PC-9 (cell line): ENCODE data around the gene XXYLT1. TPM values are rescaled to one million over a fixed set of nuclear protein-coding genes. Genes with fewer than 3 reads are reported as not detected.

Experiments
- BruUV-seq: library from RNA; stranded (reverse); fragments of 400-500 nt; replicated peaks from 2 replicates; lab custom pipeline; 2021; lab: Mats Ljungman, UMichigan
- CTCF ChIA-PET: fragments of 300-600 bp; sonication (Branson Sonifier 250); formaldehyde crosslinking; loops from one replicate; lab custom pipeline; 2022; ENCODE audit warnings: antibody characterized with exemption; lab: Charles Lee
- POLR2A ChIA-PET: fragments of 300-600 bp; sonication (Branson Sonifier 250); formaldehyde crosslinking; loops from one replicate; lab custom pipeline; 2022; ENCODE audit warnings: antibody characterized with exemption; ENCODE audit not compliant: unreplicated experiment; lab: Charles Lee
- DNase-seq, 2 experiments: peaks; one replicate each; pipeline versions ENCODE4 v3.0.0 to v3.0.0-alpha.2; 2015 to 2022; ENCODE audit warnings: mixed read lengths in 1 of 2
- H2AFZ ChIP-seq: fragments of 200-600 bp; sonication (generic); 2 replicates; pipeline ENCODE4 v1.8.1; 2017; ENCODE audit warnings: antibody characterized with exemption
- H3F3A ChIP-seq: fragments of 200-600 bp; sonication (generic); 2 replicates; pipeline ENCODE4 v1.8.1; 2017; ENCODE audit warnings: antibody characterized with exemption, mild to moderate bottlenecking, low read depth; ENCODE audit not compliant: insufficient read depth
- H3K27ac ChIP-seq: fragments of 200-600 bp; sonication (generic); 2 replicates; pipeline ENCODE4 v1.6.1; 2016; ENCODE audit warnings: mixed run types
- H3K27me3 ChIP-seq: fragments of 200-600 bp; sonication (generic); 2 replicates; pipeline ENCODE4 v1.6.1; 2016; ENCODE audit warnings: low read depth, mixed run types; ENCODE audit not compliant: insufficient read depth
- H3K36me3 ChIP-seq: fragments of 200-600 bp; sonication (generic); 2 replicates; pipeline ENCODE4 v1.6.1; 2016; ENCODE audit warnings: low read depth, mixed run types
- H3K4me1 ChIP-seq: fragments of 200-600 bp; sonication (generic); replicated peaks from 2 replicates; pipeline ENCODE4 v1.6.1; 2016; ENCODE audit warnings: mixed run types; ENCODE audit not compliant: insufficient read depth
- H3K4me2 ChIP-seq: fragments of 200-600 bp; sonication (generic); 2 replicates; pipeline ENCODE4 v1.6.1; 2017; ENCODE audit warnings: mixed run types
- H3K4me3 ChIP-seq: fragments of 200-600 bp; sonication (generic); 2 replicates; pipeline ENCODE4 v1.6.1; 2016; ENCODE audit warnings: mixed run types
- H3K79me2 ChIP-seq: fragments of 200-600 bp; sonication (generic); 2 replicates; pipeline ENCODE4 v1.6.1; 2017; ENCODE audit warnings: low read depth, mixed run types
- H3K9me2 ChIP-seq: fragments of 200-600 bp; sonication (generic); 2 replicates; pipeline ENCODE4 v1.8.1; 2017; ENCODE audit warnings: mild to moderate bottlenecking; ENCODE audit not compliant: insufficient read depth
- H3K9me3 ChIP-seq: fragments of 200-600 bp; sonication (generic); 2 replicates; pipeline ENCODE4 v1.8.1; 2016; ENCODE audit warnings: low read depth; ENCODE audit not compliant: insufficient read depth
- H4K20me1 ChIP-seq: fragments of 200-600 bp; sonication (generic); 2 replicates; pipeline ENCODE4 v1.8.1; 2017; ENCODE audit not compliant: insufficient read depth
- CTCF ChIP-seq: fragments of 200-600 bp; sonication (generic); conservative IDR thresholded peaks from 2 replicates; pipeline ENCODE4 v1.6.1; 2017; ENCODE audit warnings: mixed run types, antibody characterized with exemption, mild to moderate bottlenecking, moderate library complexity
- EZH2 ChIP-seq: fragments of 200-600 bp; sonication (generic); IDR thresholded peaks from 2 replicates; pipeline ENCODE4 v1.8.0; 2017; ENCODE audit warnings: antibody characterized with exemption, low read depth
- intact Hi-C: fragments of 100-400 bp; cut with micrococcal nuclease; formaldehyde crosslinking; loops from one replicate; pipeline ENCODE4 v1.10.0; 2022; ENCODE audit not compliant: unreplicated experiment
- total RNA-seq: library from RNA; stranded (reverse); gene quantifications from 2 replicates; pipeline ENCODE4 v1.2.3, GENCODE V29; 2021

Gene XXYLT1
- total RNA-seq, 1 experiment from 2014 or later = 13.3 TPM

- intact Hi-C loops = loop anchor here (10.0 kb wide), 1 partner anchor 927 kb away; no protein-coding TSS in a partner anchor
- ChIA-PET CTCF (no interaction called here), POLR2A (interaction anchor here (0.6 to 0.7 kb wide), 2 partner anchors 9 to 579 kb away, joined by 3 to 4 read pairs; no protein-coding TSS in a partner anchor)
- H3K9me2 ChIP-seq = no peaks in the 10 kb centered on the region
- H3K36me3 ChIP-seq = no peaks in the 10 kb centered on the region
- H3K79me2 ChIP-seq = 0 out of 2 replicates have a peak, but pooled peaks cover 12% of the 10 kb centered on the region
- no peaks in the 10 kb centered on the region for H3K9me3 ChIP-seq
- no peaks in the 10 kb centered on the region for H4K20me1 ChIP-seq
- DNase-seq = peak in 1 of 2 experiments; percentile 22
- no peak overlapping the region for H3K4me3 ChIP-seq
- H3K4me2 ChIP-seq = no peak overlapping the region
- no peaks in the 10 kb centered on the region for H3K27me3 ChIP-seq
- no TSS peak for BruUV-seq
- no peak overlapping the region for H2AFZ ChIP-seq
- TF ChIP-seq CTCF (no peak), EZH2 (no peak)
- peaks cover 5% of the 10 kb centered on the region; the same call in 1 of the 2 replicates for H3F3A ChIP-seq
- H3K27ac ChIP-seq = no peak overlapping the region
- peaks cover 13% of the 10 kb centered on the region for H3K4me1 ChIP-seq
These were observed 9.0 kb downstream of the XXYLT1 start for GRCh38 chr3:195261925-195262324.

GRCh38 chr3:195260280-195260905 lies 10.6 kb downstream of the XXYLT1 start:
- Histone ChIP-seq H3K27me3 (no peaks in the 10 kb centered on the region), H3F3A (peaks cover 5% of the 10 kb centered on the region; the same call in 1 of the 2 replicates), H2AFZ (peak overlapping the region; percentile 83), H3K9me2 (no peaks in the 10 kb centered on the region), H3K79me2 (0 out of 2 replicates have a peak, but pooled peaks cover 12% of the 10 kb centered on the region), H3K36me3 (no peaks in the 10 kb centered on the region), H3K27ac (no peak overlapping the region), H4K20me1 (no peaks in the 10 kb centered on the region), H3K4me1 (peaks cover 13% of the 10 kb centered on the region), H3K9me3 (no peaks in the 10 kb centered on the region), H3K4me2 (peak overlapping the region; percentile 86), H3K4me3 (peak overlapping the region; percentile 70)
- ChIA-PET POLR2A (interaction anchor here (0.6 to 0.7 kb wide), 3 partner anchors 142 to 864 kb away, joined by 4 to 6 read pairs (median 5); no protein-coding TSS in a partner anchor), CTCF (interaction anchor here (0.6 to 1.3 kb wide), 4 partner anchors 9 to 588 kb away, joined by 3 to 8 read pairs (median 6); partner anchors contain the start of gene LSG1)
- intact Hi-C loops = loop anchor here (1.0 to 10.0 kb wide), 7 partner anchors 142 to 926 kb away; no protein-coding TSS in a partner anchor
- BruUV-seq = no TSS peak
- TF ChIP-seq CTCF (no peak; the same call in 1 of the 2 replicates), EZH2 (no peak)
- peak in 1 of 2 experiments; percentile 34 for DNase-seq

GRCh38 chr3:195259475-195260279 lies 11.3 kb downstream of the XXYLT1 start:
- TF ChIP-seq EZH2 = no peak
- TF ChIP-seq CTCF = no peak
- Histone ChIP-seq H3K27ac (peak overlapping the region; percentile 74), H3K27me3 (no peaks in the 10 kb centered on the region), H4K20me1 (no peaks in the 10 kb centered on the region), H3K36me3 (no peaks in the 10 kb centered on the region), H3K4me2 (peak overlapping the region; percentile 86), H3K9me2 (no peaks in the 10 kb centered on the region), H3K9me3 (no peaks in the 10 kb centered on the region), H3K4me1 (peaks cover 13% of the 10 kb centered on the region), H3F3A (peaks cover 5% of the 10 kb centered on the region; the same call in 1 of the 2 replicates), H2AFZ (peak overlapping the region; percentile 86), H3K79me2 (0 out of 2 replicates have a peak, but pooled peaks cover 12% of the 10 kb centered on the region), H3K4me3 (peak overlapping the region; percentile 70)
- intact Hi-C loops = loop anchor here (1.0 to 10.0 kb wide), 9 partner anchors 105 to 925 kb away; no protein-coding TSS in a partner anchor
- DNase-seq = peak; percentile 86 to 96
- CTCF ChIA-PET = interaction anchor here (0.6 to 1.4 kb wide), 2 partner anchors 140 to 284 kb away, joined by 5 to 8 read pairs; no protein-coding TSS in a partner anchor
- TSS peak; percentile 73 for BruUV-seq
- POLR2A ChIA-PET = no interaction called here
